B cell (primary cell): ENCODE results near the gene TMEM131L. TPM values are rescaled to one million over a fixed set of nuclear protein-coding genes. Genes with fewer than 3 reads are reported as not detected.

Experiments used
- ATAC-seq: fragments of 200-7000 bp; cut with Tn5 transposase; one replicate; pipeline ENCODE4 v1.10.0; 2021; ENCODE audit warnings: low read depth, mild to moderate bottlenecking, moderate number of reproducible peaks, moderate library complexity
- CTCF ChIA-PET: fragments of 350-600 bp; sonication (Branson Sonifier 250); formaldehyde crosslinking; loops from one replicate; lab custom pipeline; 2021; ENCODE audit warnings: antibody characterized with exemption, inconsistent platforms; lab: Charles Lee
- POLR2A ChIA-PET: fragments of 350-600 bp; sonication (Branson Sonifier 250); formaldehyde crosslinking; loops from one replicate; lab custom pipeline; 2021; ENCODE audit warnings: antibody characterized with exemption; lab: Charles Lee
- DNase-seq: peaks from one replicate; pipeline ENCODE4 v3.0.0; 2013
- H2AFZ ChIP-seq: 2 replicates; pipeline ENCODE4 v1.6.1; 2012; ENCODE audit warnings: mild to moderate bottlenecking, low read depth, low read length; ENCODE audit not compliant: insufficient read depth, poor library complexity, severe bottlenecking
- H3K27ac ChIP-seq, 2 donors: 1 replicate in 1 of 2; 2 replicates in 1 of 2; pipeline ENCODE4 v1.5.1; 2012 to 2013; ENCODE audit warnings: low read length in 2 of 2, mild to moderate bottlenecking in 2 of 2, moderate library complexity in 1 of 2
- H3K27me3 ChIP-seq, 4 experiments: fragments of 200-600 bp in 1 of 4; sonication (generic) in 1 of 4; replicated peaks in 1 of 4; 1 replicate in 2 of 4; 2 replicates in 2 of 4; pipeline versions ENCODE4 v1.6.1 to v1.7.0; 2013 to 2016; ENCODE audit warnings: low read length in 3 of 4, mild to moderate bottlenecking in 2 of 4, mixed read lengths in 1 of 4, moderate library complexity in 1 of 4; ENCODE audit not compliant: insufficient read depth in 4 of 4, control insufficient read depth in 3 of 4; ENCODE audit errors: control extremely low read depth in 1 of 4
- H3K36me3 ChIP-seq, 2 experiments: replicated peaks in 1 of 2; 1 replicate in 1 of 2; 2 replicates in 1 of 2; pipeline versions ENCODE4 v1.6.1 to v1.7.1; 2013; ENCODE audit warnings: low read length in 1 of 2; ENCODE audit not compliant: insufficient read depth in 2 of 2, control insufficient read depth in 1 of 2; ENCODE audit errors: control extremely low read depth in 1 of 2, extremely low read depth in 1 of 2
- H3K4me1 ChIP-seq, 2 donors: fragments of 200-600 bp in 1 of 2; sonication (generic) in 1 of 2; 1 replicate in 1 of 2; 2 replicates in 1 of 2; pipeline versions ENCODE4 v1.5.1 to v1.6.1; 2013 to 2017; ENCODE audit warnings: low read length in 2 of 2; ENCODE audit not compliant: control insufficient read depth in 2 of 2, insufficient read depth in 2 of 2
- H3K4me2 ChIP-seq: replicated peaks from 2 replicates; pipeline ENCODE3; 2012; ENCODE audit warnings: mild to moderate bottlenecking, low read depth, low read length; ENCODE audit not compliant: poor library complexity, severe bottlenecking
- H3K4me3 ChIP-seq, 5 experiments: fragments of 200-600 bp in 1 of 5; sonication (generic) in 1 of 5; 1 replicate in 3 of 5; 2 replicates in 2 of 5; pipeline versions ENCODE4 v1.5.1 to v1.7.0; 2011 to 2016; ENCODE audit warnings: low read length in 4 of 5, mild to moderate bottlenecking in 4 of 5, low read depth in 2 of 5, control low read depth in 1 of 5, moderate library complexity in 1 of 5; ENCODE audit not compliant: insufficient read depth in 1 of 5; ENCODE audit errors: control extremely low read depth in 1 of 5, extremely low read depth in 1 of 5
- H3K79me2 ChIP-seq: fragments of 200-600 bp; sonication (generic); one replicate; pipeline ENCODE4 v1.6.0; 2016; ENCODE audit warnings: low read length; ENCODE audit not compliant: control insufficient read depth, insufficient read depth
- H3K9ac ChIP-seq: fragments of 200-600 bp; sonication (generic); 2 replicates; pipeline ENCODE4 v1.6.1; 2017; ENCODE audit warnings: mild to moderate bottlenecking, low read length, moderate library complexity
- H3K9me3 ChIP-seq, 3 donors: one replicate each; pipeline versions ENCODE4 v1.6.1 to v1.7.1; 2013; ENCODE audit warnings: low read length in 2 of 3; ENCODE audit not compliant: control insufficient read depth in 2 of 3, insufficient read depth in 1 of 3; ENCODE audit errors: control extremely low read depth in 1 of 3
- H4K20me1 ChIP-seq: 2 replicates; pipeline ENCODE4 v1.6.0; 2012; ENCODE audit warnings: mild to moderate bottlenecking, low read length; ENCODE audit not compliant: insufficient read depth, control insufficient read depth, poor library complexity, severe bottlenecking
- H3K27ac Mint-ChIP-seq: one replicate; pipeline ENCODE4 v1.8.0; 2021; ENCODE audit warnings: mixed read lengths
- H3K27me3 Mint-ChIP-seq: one replicate; pipeline ENCODE4 v1.8.0; 2021; ENCODE audit warnings: mixed read lengths
- H3K4me1 Mint-ChIP-seq: one replicate; pipeline ENCODE4 v1.8.0; 2021; ENCODE audit warnings: mixed read lengths
- H3K4me3 Mint-ChIP-seq: one replicate; pipeline ENCODE4 v1.8.0; 2021; ENCODE audit warnings: mixed read lengths
- H3K9me3 Mint-ChIP-seq: one replicate; pipeline ENCODE4 v1.8.0; 2022; ENCODE audit warnings: mixed read lengths; ENCODE audit not compliant: insufficient read depth
- EZH2 ChIP-seq: IDR thresholded peaks from 2 replicates; pipeline ENCODE4 v1.6.1; 2012; ENCODE audit warnings: borderline replicate concordance, low read depth, mild to moderate bottlenecking, moderate library complexity, low read length; ENCODE audit not compliant: insufficient read depth, poor library complexity, severe bottlenecking
- WGBS: methylation state at CpG from one replicate; pipeline ENCODE4 v1.1.5; 2013; ENCODE audit warnings: missing lambda C conversion rate; ENCODE audit not compliant: insufficient coverage; 5-methylcytosine and 5-hydroxymethylcytosine counted together
- intact Hi-C: fragments of 100-400 bp; cut with micrococcal nuclease; formaldehyde crosslinking; loops from one replicate; pipeline ENCODE4 v1.10.0; 2022
- polyA plus RNA-seq: library from polyadenylated mRNA; depleted of rRNA; stranded (reverse); fragments of >200 nt; gene quantifications from 2 replicates; pipeline ENCODE4 v1.2.3, GENCODE V29; 2012
- total RNA-seq, 2 donors: library from RNA; stranded (reverse); fragments of 120-200 nt in 1 of 2; gene quantifications; 1 replicate in 1 of 2; 2 replicates in 1 of 2; pipeline versions ENCODE4 v1.2.3 to v1.2.4, GENCODE V29; 2013 to 2022
- TF ChIP-seq, protein P1 (sequence below): fragments of 200-600 bp; IDR thresholded peaks from one replicate; pipeline ENCODE4 v1.8.0; 2022; ENCODE audit warnings: antibody characterized with exemption, mild to moderate bottlenecking

TMEM131L gene
- total and polyA plus RNA-seq, 2 donors (not counting 1 experiment from before 2014, with no cell fraction given) = 56.4 to 120 TPM

DNA sequence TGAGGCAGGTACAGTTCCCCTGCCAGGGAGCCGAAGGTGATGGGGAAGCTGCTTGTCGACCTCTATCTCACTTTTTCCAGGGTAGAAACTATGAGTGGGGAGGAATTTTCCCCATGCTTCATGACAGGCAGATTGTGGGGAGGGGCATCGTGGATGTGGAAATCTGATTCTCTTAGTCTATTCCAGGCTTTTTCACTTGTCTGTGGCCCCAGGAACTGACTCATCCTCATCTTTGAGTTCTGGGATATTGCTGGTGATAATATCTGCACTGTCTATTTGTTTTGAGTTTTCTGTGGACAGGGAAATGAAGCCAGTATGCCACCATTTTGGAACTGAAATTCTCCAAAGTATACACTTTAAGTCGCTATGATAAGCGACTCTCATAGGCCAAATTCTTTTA is 210.3 kb downstream of the TMEM131L start:
- no peak overlapping the region for H3K27ac Mint-ChIP-seq
- H3K36me3 ChIP-seq = no peaks in the 10 kb centered on the region
- H3K27me3 Mint-ChIP-seq = peaks cover 11% of the 10 kb centered on the region
- no peaks in the 10 kb centered on the region for H4K20me1 ChIP-seq
- TF ChIP-seq, protein P1, sequence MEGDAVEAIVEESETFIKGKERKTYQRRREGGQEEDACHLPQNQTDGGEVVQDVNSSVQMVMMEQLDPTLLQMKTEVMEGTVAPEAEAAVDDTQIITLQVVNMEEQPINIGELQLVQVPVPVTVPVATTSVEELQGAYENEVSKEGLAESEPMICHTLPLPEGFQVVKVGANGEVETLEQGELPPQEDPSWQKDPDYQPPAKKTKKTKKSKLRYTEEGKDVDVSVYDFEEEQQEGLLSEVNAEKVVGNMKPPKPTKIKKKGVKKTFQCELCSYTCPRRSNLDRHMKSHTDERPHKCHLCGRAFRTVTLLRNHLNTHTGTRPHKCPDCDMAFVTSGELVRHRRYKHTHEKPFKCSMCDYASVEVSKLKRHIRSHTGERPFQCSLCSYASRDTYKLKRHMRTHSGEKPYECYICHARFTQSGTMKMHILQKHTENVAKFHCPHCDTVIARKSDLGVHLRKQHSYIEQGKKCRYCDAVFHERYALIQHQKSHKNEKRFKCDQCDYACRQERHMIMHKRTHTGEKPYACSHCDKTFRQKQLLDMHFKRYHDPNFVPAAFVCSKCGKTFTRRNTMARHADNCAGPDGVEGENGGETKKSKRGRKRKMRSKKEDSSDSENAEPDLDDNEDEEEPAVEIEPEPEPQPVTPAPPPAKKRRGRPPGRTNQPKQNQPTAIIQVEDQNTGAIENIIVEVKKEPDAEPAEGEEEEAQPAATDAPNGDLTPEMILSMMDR = no peak
- peaks cover 10% of the 10 kb centered on the region for H3K9me3 Mint-ChIP-seq
- 100% methylated on average over 2 of the region's 5 CpGs for WGBS
- H3K4me1 Mint-ChIP-seq = no peaks in the 10 kb centered on the region
- no peak overlapping the region for H3K4me3 Mint-ChIP-seq
- intact Hi-C loops = no loop called here
- POLR2A ChIA-PET = no interaction called here
- CTCF ChIA-PET = no interaction called here
- no peak overlapping the region for H3K27ac ChIP-seq
- no peaks in the 10 kb centered on the region for H3K79me2 ChIP-seq
- no peak overlapping the region for H3K9ac ChIP-seq
- peaks cover 2 to 14% (median 7%) of the 10 kb centered on the region in 3 donors for H3K9me3 ChIP-seq
- ATAC-seq (no peak), DNase-seq (no peak)
- no peak overlapping the region for H2AFZ ChIP-seq
- no peak overlapping the region for H3K4me2 ChIP-seq
- H3K27me3 ChIP-seq = peaks cover 0 to 6% (median 0%) of the 10 kb centered on the region in 4 experiments
- H3K4me3 ChIP-seq = no peak overlapping the region
- no peaks in the 10 kb centered on the region for H3K4me1 ChIP-seq

DNA sequence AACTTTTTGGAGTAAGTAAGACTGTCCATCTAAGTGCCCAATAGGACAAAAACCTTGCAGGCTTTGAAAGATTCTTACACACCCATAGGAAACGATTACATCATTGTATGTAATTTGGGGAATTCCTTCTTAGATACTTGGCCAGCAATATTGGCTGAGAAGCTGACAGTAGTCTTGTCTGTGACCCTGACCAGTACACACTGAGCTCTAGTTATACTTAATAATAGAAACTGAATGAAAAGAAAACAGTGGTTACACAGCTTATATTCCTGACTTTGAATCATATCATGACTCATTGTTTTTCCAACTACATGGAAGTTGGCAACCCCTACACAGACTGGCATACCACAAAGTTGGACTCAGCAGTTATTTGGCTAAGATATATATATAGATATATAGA is 210.8 kb downstream of the TMEM131L start:
- ATAC-seq (no peak), DNase-seq (no peak)
- intact Hi-C loops = no loop called here
- Mint-ChIP-seq H3K4me3 (no peak overlapping the region), H3K27me3 (peaks cover 8% of the 10 kb centered on the region), H3K27ac (no peak overlapping the region), H3K4me1 (no peaks in the 10 kb centered on the region), H3K9me3 (peaks cover 10% of the 10 kb centered on the region)
- Histone ChIP-seq H3K4me3 (no peak overlapping the region), H3K27me3 (peaks cover 0 to 6% (median 0%) of the 10 kb centered on the region in 4 experiments), H3K79me2 (no peaks in the 10 kb centered on the region), H4K20me1 (no peaks in the 10 kb centered on the region), H3K4me1 (no peaks in the 10 kb centered on the region), H3K9me3 (peaks cover 2 to 14% (median 7%) of the 10 kb centered on the region in 3 donors), H3K9ac (no peak overlapping the region), H3K36me3 (no peaks in the 10 kb centered on the region), H2AFZ (no peak overlapping the region), H3K27ac (no peak overlapping the region), H3K4me2 (no peak overlapping the region)
- WGBS = no CpG with 5 or more reads among the region's 1 CpG
- no peak for TF ChIP-seq EZH2
- TF ChIP-seq, protein P1 = no peak
- ChIA-PET CTCF (no interaction called here), POLR2A (no interaction called here)
